CD4-positive, alpha-beta T cell (primary cell): Measurements from ENCODE around the gene NKIRAS2. TPM values are rescaled to one million over a fixed set of nuclear protein-coding genes. Genes with fewer than 3 reads are reported as not detected.

Experiments used
- ATAC-seq: fragments of 200-7000 bp; cut with Tn5 transposase; one replicate; pipeline ENCODE4 v1.10.0; 2022; ENCODE audit warnings: mild to moderate bottlenecking; ENCODE audit not compliant: poor library complexity
- CTCF ChIA-PET: fragments of 350-600 bp; sonication (Branson Sonifier 250); formaldehyde crosslinking; loops from one replicate; lab custom pipeline; 2021; ENCODE audit warnings: antibody characterized with exemption, inconsistent platforms; lab: Charles Lee
- POLR2A ChIA-PET: fragments of 350-600 bp; sonication (Branson Sonifier 250); formaldehyde crosslinking; loops from one replicate; lab custom pipeline; 2021; ENCODE audit warnings: antibody characterized with exemption, inconsistent platforms; lab: Charles Lee
- DNase-seq, 14 experiments: peaks; one replicate each; pipeline ENCODE4 v3.0.0-alpha.2; 2013 to 2020; ENCODE audit warnings: mixed read lengths in 2 of 14
- H3K27ac ChIP-seq, 2 donors: one replicate each; pipeline versions ENCODE4 v1.5.1 to v1.7.0; 2013; ENCODE audit warnings: low read length in 2 of 2, low read depth in 1 of 2, mild to moderate bottlenecking in 1 of 2
- H3K27me3 ChIP-seq, 2 experiments: 1 replicate in 1 of 2; 2 replicates in 1 of 2; pipeline versions ENCODE4 v1.6.1 to v1.7.0; 2013; ENCODE audit warnings: low read length in 2 of 2, control low read depth in 1 of 2, mild to moderate bottlenecking in 1 of 2, moderate library complexity in 1 of 2; ENCODE audit not compliant: insufficient read depth in 2 of 2, control insufficient read depth in 1 of 2
- H3K36me3 ChIP-seq: one replicate; pipeline ENCODE4 v1.6.1; 2013; ENCODE audit warnings: low read length, control low read depth; ENCODE audit not compliant: insufficient read depth
- H3K4me1 ChIP-seq: one replicate; pipeline ENCODE4 v1.6.1; 2013; ENCODE audit warnings: low read length, control low read depth; ENCODE audit not compliant: insufficient read depth
- H3K4me3 ChIP-seq: one replicate; pipeline ENCODE4 v1.5.1; 2013; ENCODE audit warnings: mild to moderate bottlenecking, low read length, moderate library complexity
- H3K9me3 ChIP-seq, 2 experiments: 1 replicate in 1 of 2; 2 replicates in 1 of 2; pipeline versions ENCODE4 v1.6.1 to v1.7.0; 2013; ENCODE audit warnings: low read length in 2 of 2, mild to moderate bottlenecking in 2 of 2, control low read depth in 1 of 2, moderate library complexity in 1 of 2; ENCODE audit not compliant: control insufficient read depth in 1 of 2, insufficient read depth in 1 of 2
- H3K27ac Mint-ChIP-seq: one replicate; pipeline ENCODE4 v1.8.0; 2020; ENCODE audit warnings: mixed read lengths
- H3K27me3 Mint-ChIP-seq: one replicate; pipeline ENCODE4 v1.8.0; 2021; ENCODE audit warnings: mixed read lengths
- H3K36me3 Mint-ChIP-seq: one replicate; pipeline ENCODE4 v1.8.0; 2021; ENCODE audit warnings: low read depth, mixed read lengths
- H3K4me1 Mint-ChIP-seq: one replicate; pipeline ENCODE4 v1.8.0; 2021; ENCODE audit warnings: low read depth, mixed read lengths
- H3K4me3 Mint-ChIP-seq: one replicate; pipeline ENCODE4 v1.8.0; 2020; ENCODE audit warnings: mild to moderate bottlenecking, mixed read lengths
- H3K9me3 Mint-ChIP-seq: one replicate; pipeline ENCODE4 v1.8.0; 2020; ENCODE audit warnings: mixed read lengths
- CTCF ChIP-seq: fragments of 200-600 bp; IDR thresholded peaks from one replicate; pipeline ENCODE4 v1.8.0; 2022; ENCODE audit warnings: antibody characterized with exemption, mild to moderate bottlenecking
- intact Hi-C, 2 experiments: fragments of 100-400 bp; cut with DNase I in 1 of 2; cut with micrococcal nuclease in 1 of 2; formaldehyde crosslinking; loops; one replicate each; pipeline versions ENCODE4 v1.15.1 to v1.9.0; 2023 to 2025; cut with DNase I, micrococcal nuclease
- total RNA-seq, 174 experiments: library from RNA in 2 of 174; stranded (reverse) in 2 of 174; gene quantifications; one replicate each; pipeline ENCODE4 v1.2.3 and lab custom pipeline; 2021 to 2026

Gene NKIRAS2
- total RNA-seq, 2 experiments from 2014 or later: 12.5 to 12.9 TPM

GRCh38 chr17:42067371-42068091, 47.6 kb downstream of the NKIRAS2 start:
- no peaks in the 10 kb centered on the region for H3K36me3 ChIP-seq
- intact Hi-C loops: loop anchor here (1.0 kb wide), 3 partner anchors 49 to 104 kb away; no protein-coding TSS in a partner anchor
- peaks cover 24% of the 10 kb centered on the region for H3K4me1 ChIP-seq
- H3K27me3 Mint-ChIP-seq: peaks cover 24% of the 10 kb centered on the region
- ATAC-seq (peak; percentile 53), DNase-seq (peak; percentile 56 to 83 (median 66))
- H3K9me3 Mint-ChIP-seq: no peaks in the 10 kb centered on the region
- H3K27me3 ChIP-seq: peaks cover 8 to 11% of the 10 kb centered on the region in 2 experiments
- CTCF ChIA-PET: interaction anchor here (0.6 to 2.4 kb wide), 2 partner anchors 12 to 34 kb away, joined by 3 to 11 read pairs; no protein-coding TSS in a partner anchor
- TF ChIP-seq CTCF: peak; percentile 96
- H3K36me3 Mint-ChIP-seq: no peaks in the 10 kb centered on the region
- H3K4me3 Mint-ChIP-seq: no peak overlapping the region
- no peak overlapping the region for H3K4me3 ChIP-seq
- H3K27ac Mint-ChIP-seq: no peak overlapping the region
- H3K27ac ChIP-seq: no peak overlapping the region
- H3K4me1 Mint-ChIP-seq: peaks cover 31% of the 10 kb centered on the region
- H3K9me3 ChIP-seq: no peaks in the 10 kb centered on the region
- POLR2A ChIA-PET: interaction anchor here (1.8 kb wide), 1 partner anchor 45 kb away, joined by 7 read pairs; the partner anchor contains the start of gene DHX58

DNA sequence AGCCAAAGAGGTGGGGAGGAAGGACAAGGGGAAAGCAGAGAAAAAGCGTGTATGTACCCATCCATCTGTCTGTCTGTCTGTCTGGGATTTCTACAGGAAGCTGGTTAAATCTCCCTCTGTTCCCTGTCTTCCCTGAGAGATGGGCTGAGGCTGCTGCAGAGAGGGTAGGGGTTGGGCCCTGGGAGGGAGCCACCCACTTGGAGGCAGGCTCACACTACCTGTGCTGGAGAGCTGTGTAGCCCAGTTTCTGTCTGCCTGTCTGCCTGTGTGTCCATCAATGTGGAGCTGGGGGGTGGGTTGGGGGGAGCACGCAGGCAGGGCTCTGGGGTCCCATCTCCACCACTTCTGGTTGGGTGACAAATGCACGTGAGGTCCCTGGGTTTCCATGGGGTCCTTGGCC, 49.1 kb downstream of the NKIRAS2 start:
- TF ChIP-seq CTCF: no peak
- DNase-seq: no peak
- no peak overlapping the region for H3K4me3 Mint-ChIP-seq
- H3K4me1 Mint-ChIP-seq: peaks cover 23% of the 10 kb centered on the region
- H3K9me3 ChIP-seq: no peaks in the 10 kb centered on the region
- H3K27me3 Mint-ChIP-seq: peaks cover 31% of the 10 kb centered on the region
- no peaks in the 10 kb centered on the region for H3K36me3 Mint-ChIP-seq
- ChIA-PET POLR2A (no interaction called here), CTCF (no interaction called here)
- H3K27ac ChIP-seq: no peak overlapping the region
- intact Hi-C loops: no loop called here
- H3K36me3 ChIP-seq: no peaks in the 10 kb centered on the region
- no peak overlapping the region for H3K27ac Mint-ChIP-seq
- H3K9me3 Mint-ChIP-seq: no peaks in the 10 kb centered on the region
- peaks cover 21% of the 10 kb centered on the region for H3K4me1 ChIP-seq
- ATAC-seq: no peak
- peaks cover 17 to 24% of the 10 kb centered on the region in 2 experiments for H3K27me3 ChIP-seq
- H3K4me3 ChIP-seq: no peak overlapping the region

GRCh38 chr17:42071810-42072209, 51.9 kb downstream of the NKIRAS2 start:
- Mint-ChIP-seq H3K4me3 (peak overlapping the region; percentile 11), H3K27ac (no peak overlapping the region), H3K36me3 (no peaks in the 10 kb centered on the region), H3K9me3 (no peaks in the 10 kb centered on the region), H3K4me1 (peaks cover 4% of the 10 kb centered on the region), H3K27me3 (peaks cover 34% of the 10 kb centered on the region)
- Histone ChIP-seq H3K36me3 (no peaks in the 10 kb centered on the region), H3K9me3 (no peaks in the 10 kb centered on the region), H3K27me3 (peaks cover 17 to 24% of the 10 kb centered on the region in 2 experiments), H3K4me1 (peaks cover 19% of the 10 kb centered on the region), H3K27ac (no peak overlapping the region), H3K4me3 (peak overlapping the region; percentile 10)
- ChIA-PET POLR2A (interaction anchor here (0.9 kb wide), 1 partner anchor 9 kb away, joined by 3 read pairs; no protein-coding TSS in a partner anchor), CTCF (interaction anchor here (1.9 kb wide), 1 partner anchor 30 kb away, joined by 4 read pairs; no protein-coding TSS in a partner anchor)
- no peak for DNase-seq
- no peak for TF ChIP-seq CTCF
- no peak for ATAC-seq
- intact Hi-C loops: no loop called here
